Subcutaneous adipose tissue (tissue), 4 donors: ENCODE measurements around the gene SOX2. TPM values are rescaled to one million over a fixed set of nuclear protein-coding genes. Genes with fewer than 3 reads are reported as not detected.

Source experiments
- small RNA-seq: library from RNA; depleted of rRNA; stranded (forward); fragments of <200 nt; gene quantifications from one replicate; pipeline ENCODE3, GENCODE V24; 2016
- total RNA-seq, 4 donors: library from RNA; depleted of rRNA; stranded (reverse); fragments of >200 nt; gene quantifications; one replicate each; pipeline ENCODE4 v1.1.0, GENCODE V29; 2016
- TF ChIP-seq, protein P1 (sequence below): fragments of 450-650 bp; IDR thresholded peaks from one replicate; pipeline ENCODE4 v1.5.1; 2016; ENCODE audit warnings: low read depth, mild to moderate bottlenecking, control low read depth, antibody characterized with exemption, moderate library complexity

The SOX2 gene
- total RNA-seq, 4 donors from 2014 or later: 0.38 TPM; not detected in 3

DNA sequence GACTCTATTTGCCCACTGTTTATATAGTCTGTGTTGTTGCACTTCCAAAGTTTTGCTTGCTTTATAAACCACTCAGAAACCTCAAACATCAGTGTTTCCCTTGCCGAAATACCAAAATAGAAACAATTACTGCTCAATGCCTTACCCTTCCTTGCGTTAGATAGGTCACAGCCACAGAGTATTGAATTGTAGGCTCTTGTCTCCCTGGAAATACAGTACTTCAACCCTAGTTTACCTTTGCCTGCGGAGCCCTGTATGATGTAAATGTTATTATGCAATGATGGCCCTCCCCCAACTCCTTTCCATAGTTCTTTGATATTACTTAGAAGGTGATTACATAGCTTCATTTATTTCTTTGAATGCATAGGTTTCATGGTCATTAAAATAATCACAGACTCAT lies 44.2 kb downstream of the SOX2 start:
- TF ChIP-seq, protein P1, sequence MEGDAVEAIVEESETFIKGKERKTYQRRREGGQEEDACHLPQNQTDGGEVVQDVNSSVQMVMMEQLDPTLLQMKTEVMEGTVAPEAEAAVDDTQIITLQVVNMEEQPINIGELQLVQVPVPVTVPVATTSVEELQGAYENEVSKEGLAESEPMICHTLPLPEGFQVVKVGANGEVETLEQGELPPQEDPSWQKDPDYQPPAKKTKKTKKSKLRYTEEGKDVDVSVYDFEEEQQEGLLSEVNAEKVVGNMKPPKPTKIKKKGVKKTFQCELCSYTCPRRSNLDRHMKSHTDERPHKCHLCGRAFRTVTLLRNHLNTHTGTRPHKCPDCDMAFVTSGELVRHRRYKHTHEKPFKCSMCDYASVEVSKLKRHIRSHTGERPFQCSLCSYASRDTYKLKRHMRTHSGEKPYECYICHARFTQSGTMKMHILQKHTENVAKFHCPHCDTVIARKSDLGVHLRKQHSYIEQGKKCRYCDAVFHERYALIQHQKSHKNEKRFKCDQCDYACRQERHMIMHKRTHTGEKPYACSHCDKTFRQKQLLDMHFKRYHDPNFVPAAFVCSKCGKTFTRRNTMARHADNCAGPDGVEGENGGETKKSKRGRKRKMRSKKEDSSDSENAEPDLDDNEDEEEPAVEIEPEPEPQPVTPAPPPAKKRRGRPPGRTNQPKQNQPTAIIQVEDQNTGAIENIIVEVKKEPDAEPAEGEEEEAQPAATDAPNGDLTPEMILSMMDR: no peak

DNA sequence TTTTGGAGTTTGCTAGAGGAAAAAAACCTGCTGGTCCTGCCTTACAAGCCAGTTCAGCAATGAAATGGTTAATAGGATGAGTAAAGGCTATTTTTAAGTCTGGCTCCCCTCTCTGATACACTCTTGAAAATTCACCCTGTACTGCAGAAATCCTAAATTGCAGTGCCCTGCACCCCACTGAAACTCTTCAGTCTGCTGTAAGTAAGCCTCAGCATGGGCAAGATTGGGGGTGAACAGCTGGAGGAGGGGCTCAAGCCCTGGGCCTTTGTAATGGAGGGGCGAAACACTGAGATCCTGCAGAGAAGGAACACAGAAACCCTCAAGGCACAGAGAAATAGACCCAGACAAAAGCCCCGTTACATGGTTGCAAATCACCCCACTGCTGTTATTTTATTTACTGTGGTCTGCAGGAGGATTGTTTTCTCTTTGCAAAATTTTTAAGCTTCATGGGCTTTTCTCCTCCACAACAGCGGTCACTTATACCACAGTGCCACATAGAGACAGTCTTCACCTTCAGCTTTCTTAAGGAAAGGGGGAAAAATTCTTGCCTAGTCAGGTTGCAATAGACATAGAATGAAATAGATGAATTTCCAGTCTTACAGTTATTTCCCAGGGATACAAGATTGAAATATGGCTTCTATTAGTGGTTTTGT lies 45.0 kb downstream of the SOX2 start:
- TF ChIP-seq, protein P1: no peak

DNA sequence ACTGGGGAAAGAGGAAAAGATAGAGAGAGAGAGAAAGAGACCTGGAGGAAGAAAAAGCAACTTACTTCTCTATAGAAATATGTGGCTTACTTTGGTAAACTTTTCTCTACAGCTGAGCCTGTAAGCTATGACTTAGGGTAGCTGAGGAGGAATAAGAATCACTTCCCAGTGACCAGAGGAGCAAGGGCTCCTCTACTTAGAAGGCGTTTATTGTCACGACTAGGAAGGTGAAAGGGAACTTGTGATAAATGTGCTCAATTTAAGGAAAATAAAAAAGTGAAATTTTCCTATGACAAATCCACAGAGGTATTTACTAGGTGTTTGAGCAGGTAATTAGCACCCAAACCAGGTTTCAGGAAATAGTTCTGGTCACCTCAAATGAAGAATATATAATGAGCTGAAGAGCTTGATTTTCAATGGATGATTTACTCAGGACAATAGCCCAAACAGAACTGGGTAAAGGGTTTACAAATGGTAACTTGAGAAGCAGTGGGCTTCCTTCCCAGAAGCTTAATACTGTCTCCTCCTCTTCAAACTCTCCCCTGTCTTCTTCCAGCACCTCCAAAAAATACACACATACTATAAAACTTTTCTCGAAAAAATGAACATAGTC lies 46.1 kb downstream of the SOX2 start:
- TF ChIP-seq, protein P1: no peak

DNA sequence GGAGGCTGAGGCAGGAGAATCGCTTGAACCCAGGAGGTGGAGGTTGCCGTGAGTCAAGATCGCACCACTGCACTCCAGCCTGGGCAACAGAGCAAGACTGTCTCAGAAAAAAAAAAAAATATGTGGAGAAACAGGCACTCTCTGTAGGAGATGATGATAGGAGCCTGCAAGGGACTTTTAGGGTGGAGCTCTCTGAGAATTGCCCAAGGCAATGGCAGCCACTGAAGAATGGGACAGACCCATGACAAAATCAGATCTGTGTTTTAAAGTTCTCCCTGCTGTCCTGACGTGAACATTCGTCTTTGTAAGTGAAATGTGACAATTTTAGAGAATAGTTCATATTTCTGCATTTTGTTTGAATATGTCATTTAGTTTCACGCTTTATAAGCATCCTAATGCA lies 50.2 kb downstream of the SOX2 start:
- TF ChIP-seq, protein P1: no peak

Small RNA genes within 50 kb of the gene (small RNA-seq; reads per million reads assigned to genes)
- gene RF01954: not detected
